GM18511 (cell line): Measurements from ENCODE around the gene SMU1.
A peak's percentile ranks its signal among the peaks of the same experiment; 100 is the strongest.
"Not testable (repeated sequence)": the region's sequence is repeated elsewhere in the genome, so short reads cannot be mapped to it uniquely, and the experiment has no call there.

Experiments
- ATAC-seq: cut with Tn5 transposase; IDR thresholded peaks from one replicate; pipeline ENCODE4 v1.9.1; 2021; ENCODE audit warnings: mild to moderate bottlenecking, moderate library complexity; ENCODE audit not compliant: unreplicated experiment

Gene SMU1

DNA sequence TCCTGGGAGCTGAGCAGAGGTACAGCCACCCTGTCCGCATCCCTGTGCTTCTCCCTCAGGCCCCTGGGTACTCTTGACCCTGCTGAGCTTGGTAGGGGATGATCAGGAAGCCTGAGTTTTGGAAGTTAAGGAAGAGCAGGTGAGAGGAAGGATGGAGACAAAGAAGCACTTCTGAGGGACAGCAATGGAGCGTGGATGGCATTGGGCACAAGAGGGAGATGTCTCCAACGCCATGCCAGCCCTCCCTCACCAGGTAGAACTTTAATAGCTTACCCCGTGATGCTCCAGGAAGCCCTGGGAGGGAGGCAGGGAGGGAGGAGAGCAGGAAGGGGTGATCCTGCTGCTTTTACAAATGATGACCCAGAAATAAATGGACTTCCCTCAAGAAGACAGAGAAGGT is 29.9 kb upstream of the SMU1 start:
- ATAC-seq = no peak

DNA sequence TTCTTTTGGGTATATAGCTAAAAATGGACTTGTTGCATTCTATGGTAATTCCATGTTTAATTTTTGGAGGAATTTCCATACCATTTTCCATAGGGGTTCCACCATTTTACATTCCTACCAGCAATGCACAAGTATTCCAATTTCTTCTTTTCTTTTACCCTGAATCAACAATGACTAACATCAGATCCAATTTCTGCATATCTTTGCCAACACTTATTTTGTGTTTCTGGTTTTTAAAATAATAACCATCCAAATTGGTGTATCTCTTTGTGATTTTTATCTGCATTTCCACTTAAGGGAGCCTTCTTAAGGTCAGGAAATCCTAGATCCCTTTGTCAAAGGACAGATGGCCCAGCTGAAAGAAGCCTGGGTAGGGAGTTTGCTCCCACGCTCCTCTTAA is 29.5 kb upstream of the SMU1 start:
- ATAC-seq = no peak

DNA sequence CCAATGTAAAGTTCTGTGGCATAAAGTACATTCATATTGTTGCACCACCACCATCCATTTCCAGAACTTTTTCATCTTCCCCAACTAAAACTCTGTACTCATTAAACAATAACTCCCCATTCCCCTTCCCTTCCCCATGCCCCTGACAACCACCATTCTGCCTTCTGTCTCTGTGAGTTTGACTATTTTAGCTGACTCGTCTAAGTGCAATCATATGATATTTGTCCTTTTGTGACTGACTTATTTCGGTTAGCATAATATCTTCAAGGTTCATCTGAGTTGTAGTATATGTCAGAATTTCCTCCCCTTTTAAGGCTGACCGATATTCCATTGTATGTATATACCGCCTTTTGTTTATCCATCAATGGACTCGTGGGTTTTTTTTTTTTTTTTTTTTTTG is 29.0 kb upstream of the SMU1 start:
- ATAC-seq = no peak

DNA sequence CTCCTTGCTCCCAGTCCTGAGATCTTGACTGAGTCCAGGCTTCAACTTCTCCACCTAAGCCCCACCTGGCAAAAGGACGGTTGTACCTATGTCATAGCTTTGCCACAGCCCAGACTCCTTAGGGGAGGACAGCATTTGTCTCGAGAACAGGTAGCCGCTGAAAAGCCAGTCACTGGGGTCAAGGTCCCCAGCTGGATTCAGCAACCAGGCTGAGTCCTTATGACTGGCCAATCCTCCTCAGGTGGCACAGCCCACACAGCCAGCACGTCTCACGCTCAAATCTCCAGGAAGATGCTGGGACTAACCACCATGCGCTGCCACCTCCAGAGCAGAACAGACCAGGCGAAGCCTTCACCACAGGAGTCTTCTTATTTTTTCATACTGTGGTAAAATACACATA is 27.9 kb upstream of the SMU1 start:
- no peak for ATAC-seq

DNA sequence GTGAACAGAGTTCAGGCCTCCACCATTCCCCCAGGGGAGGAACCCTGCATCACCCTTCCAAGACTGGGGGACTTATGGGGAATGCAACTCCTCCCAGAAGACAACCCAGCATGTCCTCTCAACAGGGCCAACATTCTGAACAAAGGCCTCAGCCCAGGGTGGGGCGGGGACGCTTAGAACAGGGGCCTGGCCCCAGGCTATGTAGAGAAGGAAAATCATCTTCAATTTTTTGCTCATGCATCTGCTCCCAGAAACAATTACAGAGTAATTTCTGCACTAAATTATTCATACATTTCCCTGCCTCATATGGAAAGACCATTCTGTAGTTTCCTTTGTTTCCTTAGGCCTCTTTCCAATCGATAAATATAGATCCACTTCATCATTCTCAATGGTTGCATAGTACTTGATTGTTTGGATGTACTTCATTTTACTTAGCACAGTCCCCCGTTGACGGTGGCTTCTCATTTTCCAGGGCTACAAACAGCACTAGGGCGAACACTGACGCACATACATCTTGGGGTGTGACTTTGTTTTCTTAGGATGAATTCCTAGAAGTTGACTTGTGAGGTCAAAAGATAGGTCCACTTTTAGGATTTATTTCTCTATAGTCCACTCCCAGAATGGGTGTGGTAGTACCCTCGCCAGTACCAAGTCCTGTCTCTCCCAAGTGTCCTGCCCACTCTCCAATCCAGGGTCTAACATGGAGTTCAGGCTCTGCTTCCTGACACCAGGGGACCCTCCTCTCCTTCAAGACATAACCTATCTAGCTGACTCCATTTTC is 27.2 kb upstream of the SMU1 start:
- ATAC-seq = no peak

DNA sequence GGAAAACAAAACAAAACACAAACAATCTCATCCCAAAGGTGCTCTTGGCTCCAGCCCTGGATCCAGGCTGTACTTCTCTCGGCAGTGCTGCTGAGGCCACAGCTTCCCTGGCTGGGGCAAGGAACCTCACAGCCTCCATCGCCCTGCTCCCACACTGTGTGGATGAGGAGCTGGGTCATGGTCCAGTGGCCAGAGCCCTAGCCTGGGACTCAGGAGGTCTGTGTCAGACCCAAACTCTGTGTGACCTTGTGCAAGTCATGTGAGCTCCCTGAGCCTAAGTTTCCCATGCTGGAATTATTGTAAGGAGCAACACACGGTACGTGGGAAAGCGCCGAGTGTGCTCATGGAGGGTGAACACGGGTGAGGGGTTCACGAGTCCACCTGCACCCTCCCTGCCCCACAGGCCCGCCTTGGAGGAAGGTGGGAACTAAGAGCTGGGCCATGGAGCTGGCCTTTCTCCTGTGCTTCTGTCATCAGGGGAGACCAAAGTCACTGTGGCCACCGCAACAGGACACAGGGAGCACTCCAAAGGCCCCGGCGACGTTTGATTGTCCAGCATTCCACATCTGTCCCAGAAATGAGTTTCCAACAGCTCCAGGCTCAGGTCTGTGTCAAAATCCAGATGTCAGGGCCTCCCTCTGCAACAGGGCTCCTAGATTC is 26.2 kb upstream of the SMU1 start:
- ATAC-seq = no peak

DNA sequence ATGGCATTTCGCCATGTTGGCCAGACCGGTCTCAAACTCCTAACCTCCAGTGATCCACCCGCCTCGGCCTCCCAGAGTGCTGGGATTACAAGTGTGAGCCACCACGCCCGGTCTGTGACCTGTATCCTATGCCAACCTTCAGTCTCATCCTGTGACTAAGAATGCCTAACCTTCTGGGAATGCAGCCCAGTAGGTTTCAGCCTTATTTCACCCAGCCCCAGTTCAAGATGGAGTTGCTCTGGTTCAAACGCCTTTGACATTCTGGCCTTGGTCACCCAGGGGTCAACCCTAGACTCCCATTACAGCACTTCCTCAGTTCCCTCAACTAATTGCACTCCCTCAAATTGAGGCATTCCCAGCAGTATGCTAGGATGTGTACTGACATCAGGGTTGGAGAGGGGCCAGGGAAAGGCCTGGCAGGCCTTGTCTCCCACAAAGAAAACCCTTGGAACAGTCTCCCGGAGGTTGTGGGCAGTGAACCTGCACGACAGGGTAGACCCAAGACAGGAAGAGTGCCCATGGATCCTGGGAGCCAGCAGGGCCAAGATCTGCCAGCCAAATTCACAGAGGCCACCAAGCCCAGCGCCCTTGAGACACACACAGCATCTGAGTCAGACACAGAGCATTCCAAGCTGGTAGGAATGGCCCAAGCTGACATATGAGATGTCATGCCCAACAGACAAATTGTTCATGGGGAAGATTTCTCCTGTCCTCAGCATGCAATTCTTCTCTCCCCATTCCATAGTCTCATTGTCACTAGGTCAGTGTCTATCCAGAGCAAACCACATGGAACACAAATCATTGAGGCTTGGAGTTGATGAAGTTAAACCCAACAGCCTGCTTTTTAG is 24.9 kb upstream of the SMU1 start:
- no peak for ATAC-seq

DNA sequence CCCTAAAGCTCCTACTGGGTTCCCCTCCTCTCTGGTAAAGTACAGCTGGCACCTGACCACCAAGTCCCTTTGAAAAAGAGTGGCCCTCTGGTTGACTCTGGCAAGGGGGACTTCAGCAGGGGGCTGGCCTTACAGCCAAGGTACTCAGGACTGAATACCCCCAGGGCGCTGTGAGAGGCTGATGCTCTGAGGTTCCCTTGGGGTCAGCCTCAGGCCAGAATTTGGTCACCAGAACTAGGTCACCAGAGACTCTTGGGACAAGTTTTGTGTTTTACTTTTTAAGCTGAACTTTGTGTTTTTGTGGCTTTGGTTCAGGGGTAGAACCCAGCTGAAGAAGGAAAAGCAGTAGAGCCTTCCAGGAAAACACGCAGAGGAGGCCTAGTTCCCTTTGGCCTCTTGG is 23.3 kb upstream of the SMU1 start:
- ATAC-seq = no peak

DNA sequence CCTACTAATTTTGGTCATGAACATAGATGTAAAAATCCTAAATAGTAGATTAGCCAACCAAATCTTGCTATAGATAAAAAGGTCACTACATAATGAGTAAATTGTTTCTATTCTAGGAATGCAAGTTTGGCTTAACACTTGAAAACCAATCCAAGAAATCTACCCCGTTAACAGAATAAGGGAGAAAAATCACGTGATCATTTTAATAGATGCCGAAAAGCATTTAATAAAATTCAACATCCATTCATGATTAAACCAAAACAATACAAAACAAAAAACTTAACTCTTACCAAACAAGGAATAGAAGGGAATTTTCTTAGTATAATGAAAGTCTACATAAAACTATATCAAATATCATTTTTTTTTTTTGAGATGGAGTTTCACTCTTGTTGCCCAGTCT is 20.7 kb upstream of the SMU1 start:
- no peak for ATAC-seq

DNA sequence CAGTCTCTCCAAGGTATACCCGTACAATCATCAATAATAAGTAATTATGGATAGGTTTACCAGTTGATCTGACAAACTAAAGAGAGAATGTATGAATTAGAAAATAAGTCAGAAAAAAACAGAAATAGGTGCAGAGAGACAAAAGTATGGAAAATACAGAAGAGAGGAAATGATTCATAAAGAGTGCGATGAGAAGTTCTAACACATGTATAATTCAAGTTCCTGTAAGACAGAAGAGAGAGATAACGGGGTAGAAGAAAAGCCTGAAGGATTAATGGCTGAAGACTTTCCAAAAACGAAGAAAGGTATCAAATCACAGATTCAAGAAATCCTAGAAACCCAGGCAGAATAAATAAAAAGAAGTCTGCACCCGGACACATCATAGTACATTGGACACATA is 16.2 kb upstream of the SMU1 start:
- no peak for ATAC-seq

DNA sequence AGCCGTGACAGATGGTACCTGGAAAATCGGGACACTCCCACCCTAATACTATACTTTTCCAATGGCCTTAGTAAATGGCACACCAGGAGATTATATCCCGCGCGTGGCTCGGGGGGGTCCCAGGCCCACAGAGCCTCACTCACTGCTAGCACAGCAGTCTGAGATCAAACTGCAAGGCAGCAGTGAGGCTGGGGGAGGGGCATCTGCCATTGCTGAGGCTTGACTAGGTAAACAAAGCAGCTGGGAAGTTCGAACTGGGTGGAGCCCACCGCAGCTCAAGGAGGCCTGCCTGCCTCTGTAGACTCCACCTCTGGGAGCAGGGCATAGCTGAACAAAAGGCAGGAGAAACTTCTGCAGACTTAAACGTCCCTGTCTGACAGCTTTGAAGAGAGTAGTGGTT is 9.2 kb upstream of the SMU1 start:
- ATAC-seq = not testable (repeated sequence)

DNA sequence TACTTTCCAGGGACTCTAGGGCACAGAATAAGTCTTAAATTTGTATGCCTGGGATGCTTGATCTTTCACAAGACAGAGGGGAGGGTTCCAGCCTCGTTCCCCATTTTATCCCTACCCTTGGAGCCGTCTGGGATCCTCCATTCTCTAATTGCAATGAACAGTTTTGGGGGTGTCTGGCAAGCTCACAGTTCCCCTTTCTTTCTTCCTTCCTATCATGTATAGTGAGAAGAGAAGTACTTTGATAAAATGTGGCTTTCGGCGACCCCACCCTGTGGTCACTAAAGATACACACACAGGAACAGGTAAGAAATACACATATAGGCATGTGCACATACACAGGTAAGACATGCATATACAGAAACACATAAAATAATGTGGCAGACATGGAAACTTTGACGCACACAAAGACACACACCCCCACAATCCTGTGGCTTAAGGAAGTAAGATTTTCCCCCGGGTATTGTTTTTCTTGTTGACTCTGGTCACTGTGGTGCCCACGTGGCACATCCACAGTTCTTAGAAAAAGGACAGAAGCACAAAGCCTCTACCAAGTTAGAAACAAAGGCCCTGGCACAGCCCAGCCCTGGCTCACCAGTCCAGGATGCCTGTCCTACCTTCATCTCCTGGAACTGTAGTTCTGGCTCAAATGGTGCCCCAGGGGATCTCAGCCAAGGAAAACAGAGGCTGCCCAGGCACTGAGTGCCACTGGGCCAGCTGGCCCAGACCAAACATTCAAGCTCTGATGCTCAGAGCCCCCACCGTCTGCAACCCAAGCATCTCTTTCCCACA is 6.3 kb upstream of the SMU1 start:
- ATAC-seq = no peak

DNA sequence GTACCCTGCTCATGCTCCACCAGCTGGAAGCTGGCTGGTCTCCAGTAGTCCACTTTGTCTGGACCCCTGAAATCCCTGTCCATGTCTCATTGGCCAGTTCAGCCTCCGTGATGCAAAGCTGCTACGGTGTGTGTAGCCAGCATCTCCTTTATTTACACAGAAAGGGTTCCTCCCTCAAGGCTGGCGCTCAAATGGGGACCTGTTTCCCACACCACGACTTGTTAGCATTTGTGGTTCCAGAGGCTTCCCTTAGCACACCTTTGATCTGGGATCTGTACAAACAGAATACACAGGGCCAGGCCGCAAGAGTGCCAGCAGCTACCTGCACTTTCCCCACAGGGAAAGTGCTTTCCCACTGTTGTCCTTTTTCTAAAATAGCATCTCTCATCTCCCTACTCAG is 5.7 kb upstream of the SMU1 start:
- no peak for ATAC-seq

DNA sequence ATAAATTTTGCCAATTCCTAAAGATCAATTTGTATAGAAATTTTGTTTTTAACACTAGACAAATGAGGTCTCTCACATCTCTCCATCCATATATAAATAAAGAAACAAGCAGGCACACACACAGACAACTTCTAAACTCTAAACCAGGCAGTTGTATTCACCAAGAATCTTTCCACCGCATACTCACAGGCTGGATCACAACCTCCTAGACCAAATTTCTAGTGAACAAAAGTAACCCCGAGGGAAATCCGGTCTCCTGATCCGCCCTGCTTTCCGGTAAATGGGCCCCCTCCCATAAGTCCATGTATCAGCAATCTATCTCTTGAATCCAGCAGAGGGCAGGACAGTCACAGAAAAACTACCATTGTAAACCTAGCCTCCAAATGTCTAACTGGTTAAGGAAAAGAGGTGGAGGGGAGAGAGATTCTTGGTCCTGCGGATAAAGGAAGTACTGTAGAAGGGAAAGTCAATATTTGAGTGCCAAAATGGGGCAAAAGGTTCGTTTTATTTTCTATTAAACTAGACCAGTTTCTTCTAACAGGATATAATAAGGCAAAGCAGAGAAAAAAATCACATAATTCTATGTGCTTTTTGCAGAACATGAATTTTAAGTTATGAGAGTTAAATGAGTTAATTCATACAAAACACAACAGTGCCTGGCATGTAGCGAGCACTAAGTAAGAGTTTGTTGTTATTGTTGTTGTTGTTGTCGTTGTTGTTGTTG is 4.8 kb upstream of the SMU1 start:
- peak; percentile 45 for ATAC-seq

DNA sequence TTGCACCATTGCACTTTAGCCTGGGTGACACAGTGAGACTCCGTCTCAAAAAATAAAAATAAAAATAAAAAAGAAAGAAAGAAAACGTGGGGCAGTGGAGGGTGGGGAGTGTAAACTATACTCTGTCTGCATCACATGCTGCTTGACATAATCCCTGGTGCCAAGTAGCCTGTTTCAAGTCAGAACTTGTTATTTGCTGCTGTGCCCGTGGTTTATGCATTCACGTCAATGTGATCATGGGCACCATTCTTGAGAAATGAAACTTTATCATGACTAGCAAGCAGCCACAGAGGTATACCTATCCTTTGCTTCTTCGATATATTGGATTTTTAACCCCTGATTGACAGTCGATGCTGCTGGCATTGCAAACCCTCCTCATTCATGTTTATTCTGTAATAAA is 4.1 kb upstream of the SMU1 start:
- no peak for ATAC-seq

DNA sequence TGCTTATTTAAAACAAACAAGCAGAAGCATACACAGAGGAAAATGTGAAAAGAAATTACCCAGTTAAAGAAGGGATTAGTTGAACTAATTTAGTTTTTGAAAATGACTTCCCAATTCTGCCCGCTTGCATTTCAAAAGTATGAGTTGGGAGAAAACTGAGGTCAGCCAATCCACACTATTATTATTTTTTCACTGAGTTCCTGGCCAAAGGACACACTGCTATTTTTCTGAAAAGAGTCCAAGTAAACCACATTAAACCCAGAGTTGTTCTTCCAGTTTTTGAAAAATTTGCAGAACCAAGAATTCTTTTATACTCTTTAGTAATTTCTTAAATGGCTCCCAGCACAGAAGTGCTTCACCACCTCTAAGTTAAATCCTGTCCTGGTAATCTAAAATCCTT is 7.5 kb downstream of the SMU1 start:
- ATAC-seq = no peak

DNA sequence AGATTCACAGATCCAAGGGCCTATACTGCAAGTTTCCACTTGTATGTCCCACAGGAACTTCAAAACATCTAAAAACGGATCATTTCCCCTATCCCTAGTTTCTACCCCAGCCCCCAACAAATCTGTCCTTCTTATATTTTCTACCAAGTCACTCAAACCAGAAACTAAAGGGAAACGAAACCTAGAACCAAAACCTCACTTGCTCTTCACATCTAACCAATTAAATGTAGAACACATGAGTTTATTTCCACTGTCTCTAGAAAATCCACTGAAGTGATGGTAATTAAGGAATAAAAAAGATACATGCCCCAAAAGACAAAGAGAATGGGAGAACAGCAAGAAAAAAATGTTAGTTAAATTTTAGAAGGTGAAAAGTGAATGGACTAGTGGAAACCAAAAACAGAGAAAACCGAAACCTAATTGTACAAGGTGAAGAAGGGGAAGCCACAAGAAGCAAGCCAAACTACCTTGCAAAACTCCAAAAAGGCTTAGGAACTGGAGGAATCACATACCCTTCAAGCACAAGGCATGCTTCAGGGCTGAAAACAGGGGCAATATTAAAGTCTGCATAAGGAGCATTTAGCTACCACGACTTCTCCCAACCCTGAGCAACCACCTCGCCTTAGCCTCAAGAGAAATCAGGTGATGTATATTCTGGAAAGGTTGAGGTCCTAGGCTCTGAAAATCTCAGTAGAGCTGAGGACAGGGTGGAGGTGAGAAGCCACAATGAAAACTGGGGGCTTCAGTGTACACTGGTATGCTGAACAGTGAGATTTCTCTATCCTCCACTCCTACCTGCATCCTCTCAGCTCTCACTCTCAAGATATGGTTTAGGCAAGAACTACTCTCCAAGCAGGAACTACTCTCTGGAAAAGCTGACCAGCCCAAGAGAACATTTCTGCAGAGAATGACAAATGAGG is 11.1 kb downstream of the SMU1 start:
- ATAC-seq = peak; percentile 88

DNA sequence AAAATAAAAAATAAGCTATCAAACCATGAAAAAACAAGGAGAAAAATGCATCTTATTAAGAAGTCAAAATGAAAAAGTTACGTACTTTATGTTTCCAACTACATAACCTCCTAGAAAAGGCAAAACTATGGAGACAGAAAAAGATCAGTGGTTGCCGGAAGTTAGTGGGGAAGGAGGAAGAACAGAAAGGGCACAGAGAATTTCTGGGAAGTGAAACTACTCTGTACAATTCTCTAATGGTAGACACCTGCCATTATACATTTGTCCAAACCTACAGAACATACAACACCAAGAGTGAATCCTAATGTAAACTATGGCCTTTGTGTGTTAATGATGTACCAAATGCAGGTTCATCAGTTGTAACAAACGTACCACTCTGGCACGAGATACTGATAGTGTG is 25.3 kb downstream of the SMU1 start:
- no peak for ATAC-seq

DNA sequence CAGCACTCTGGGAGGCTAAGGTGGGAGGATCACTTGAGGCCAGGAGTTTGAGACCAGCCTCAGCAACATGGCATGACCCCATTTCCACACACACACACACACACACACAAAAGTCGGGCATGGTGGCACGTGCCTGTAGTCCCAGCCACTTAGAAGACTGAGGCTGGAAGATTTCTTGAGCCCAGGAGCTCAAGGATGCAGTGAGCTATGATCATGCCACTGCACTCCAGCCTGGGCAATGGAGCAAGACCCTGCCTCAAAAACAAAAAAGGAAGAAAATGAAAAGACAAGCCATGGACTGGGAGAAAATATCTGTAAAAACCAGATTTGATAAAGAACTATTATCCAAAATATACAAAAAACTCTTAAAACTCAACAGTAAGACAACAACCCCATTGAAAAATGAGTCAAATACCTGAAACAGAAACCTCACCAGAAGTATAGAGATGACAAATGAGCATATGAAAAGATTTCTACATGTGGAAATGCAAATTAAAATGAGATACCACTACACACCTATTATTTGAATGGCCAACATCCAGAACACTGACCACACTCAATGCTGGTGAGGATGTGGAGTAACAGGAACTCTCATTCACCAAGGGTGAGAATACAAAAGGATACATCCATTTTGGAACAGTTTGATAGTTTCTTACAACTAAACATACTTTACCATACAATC is 26.7 kb downstream of the SMU1 start:
- ATAC-seq = peak; percentile 76
